GM04503 (cell line): ENCODE measurements around the gene CLEC20A.

Experiments used
- DNase-seq: peaks from one replicate; pipeline ENCODE4 v3.0.0-alpha.2; 2012; ENCODE audit warnings: low read depth

CLEC20A gene

DNA sequence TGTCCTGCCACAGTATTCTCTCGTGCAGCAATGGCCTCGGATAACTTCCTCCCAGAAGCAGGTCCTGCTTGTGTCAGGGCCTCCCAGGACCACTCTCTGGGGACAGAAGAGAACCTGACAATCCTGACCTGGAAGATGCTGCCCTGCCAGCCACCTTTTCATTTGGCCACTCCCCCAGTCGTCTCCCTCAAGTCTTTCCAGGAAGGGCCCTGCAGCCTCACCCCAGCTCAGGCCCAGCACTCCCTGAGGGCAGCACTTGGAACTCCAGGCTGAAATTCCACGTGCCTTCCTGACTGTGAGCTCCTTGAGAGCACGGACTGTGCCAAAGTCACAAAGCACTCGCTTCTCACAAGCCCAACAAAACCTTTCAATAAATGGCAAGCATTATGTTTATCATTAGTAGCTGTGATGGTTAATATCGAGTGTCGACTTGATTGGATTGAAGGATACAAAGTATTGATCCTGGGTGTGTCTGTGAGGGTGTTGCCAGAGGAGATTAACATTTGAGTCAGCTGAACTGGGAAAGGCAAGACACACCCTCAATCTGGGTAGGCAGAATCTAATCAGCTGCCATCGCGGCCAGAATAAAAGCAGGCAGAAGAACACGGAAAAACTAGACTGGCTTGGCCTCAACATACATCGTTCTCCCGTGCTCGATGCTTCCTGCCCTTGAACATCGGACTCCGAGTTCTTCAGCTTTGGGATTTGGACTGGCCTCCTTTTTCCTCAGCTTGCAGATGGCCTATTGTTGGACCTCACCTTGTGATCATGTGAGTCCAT is 2.3 kb upstream of the CLEC20A start:
- DNase-seq, result no peak

DNA sequence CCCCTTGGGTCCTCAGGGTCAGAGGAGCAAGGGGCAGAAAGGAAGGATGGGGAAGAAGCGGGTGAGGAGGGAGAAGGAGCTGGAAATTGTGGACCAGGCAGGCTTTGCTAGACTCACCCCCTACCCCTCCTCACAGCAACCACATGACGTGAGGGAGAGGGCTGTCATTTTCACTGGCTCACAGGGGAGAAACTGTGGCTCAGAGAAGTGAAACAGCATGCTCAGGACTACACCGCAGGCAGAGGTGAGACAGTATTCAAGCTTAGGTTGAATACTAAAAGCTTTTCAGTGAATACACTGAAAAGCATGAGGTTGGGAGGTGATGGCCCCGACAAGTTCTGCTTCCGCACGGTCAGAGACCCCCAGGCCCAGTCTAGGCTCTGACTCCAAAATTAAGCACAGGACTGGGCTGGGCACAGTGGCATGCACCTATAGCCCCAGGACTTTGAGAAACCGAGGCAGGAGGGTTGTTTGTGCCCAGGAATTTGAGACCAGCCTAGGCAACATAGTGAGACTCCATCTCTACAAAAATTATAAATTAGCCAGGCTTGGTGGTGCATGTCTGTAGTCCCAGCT is 1.2 kb upstream of the CLEC20A start:
- DNase-seq, result no peak

DNA sequence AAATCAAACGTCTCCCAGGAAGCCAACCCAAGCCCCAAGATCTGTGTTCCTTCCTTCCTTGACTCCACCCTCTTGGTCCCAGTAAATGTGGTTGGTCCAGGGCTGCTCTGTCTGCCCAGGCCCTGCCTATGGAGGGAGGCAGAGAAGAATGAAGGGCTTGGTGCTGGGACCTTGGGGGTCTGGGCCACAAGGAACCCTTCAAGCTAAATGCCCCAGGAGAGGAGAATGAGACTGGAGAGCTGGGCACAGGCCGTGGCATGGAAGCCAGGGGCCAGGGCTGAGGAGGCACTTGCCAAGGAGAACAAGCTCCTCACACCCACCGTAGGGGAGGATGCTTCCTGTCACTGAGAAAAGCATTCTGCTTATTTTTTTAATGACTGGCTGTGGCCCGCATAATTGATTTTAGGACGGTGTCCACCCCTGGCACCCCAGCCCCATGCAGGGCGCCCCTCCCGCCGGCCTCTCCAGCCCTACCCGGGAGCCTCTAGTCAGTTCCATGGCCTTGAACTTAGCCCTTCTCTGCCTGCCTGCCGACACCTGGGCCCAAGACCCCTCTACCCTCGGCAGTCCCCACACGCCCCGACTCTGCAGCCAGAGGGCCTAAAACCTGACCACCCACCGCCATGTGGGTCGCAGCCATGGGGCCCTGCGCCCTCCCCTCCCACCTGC is 889 bp downstream of the CLEC20A start:
- no peak for DNase-seq

DNA sequence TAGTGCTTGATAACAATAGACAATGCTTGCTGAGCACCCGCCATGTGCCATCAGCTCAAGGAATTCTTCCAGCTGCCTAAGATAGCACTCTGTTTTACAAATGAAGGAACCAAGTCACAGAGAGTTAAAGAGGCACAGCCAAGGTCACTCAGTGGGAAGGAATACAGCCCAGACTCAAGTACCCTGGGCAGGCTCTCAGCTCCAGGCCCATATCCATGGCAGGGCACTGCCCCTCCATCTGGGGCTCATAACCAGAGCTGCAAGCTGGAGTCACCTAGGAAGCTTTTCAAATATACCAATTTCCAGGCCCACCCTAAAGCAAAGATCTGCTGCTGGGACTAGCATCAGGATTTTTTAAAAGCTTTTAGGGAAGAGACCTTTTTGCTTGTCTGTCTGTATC is 1.6 kb downstream of the CLEC20A start:
- no peak for DNase-seq

DNA sequence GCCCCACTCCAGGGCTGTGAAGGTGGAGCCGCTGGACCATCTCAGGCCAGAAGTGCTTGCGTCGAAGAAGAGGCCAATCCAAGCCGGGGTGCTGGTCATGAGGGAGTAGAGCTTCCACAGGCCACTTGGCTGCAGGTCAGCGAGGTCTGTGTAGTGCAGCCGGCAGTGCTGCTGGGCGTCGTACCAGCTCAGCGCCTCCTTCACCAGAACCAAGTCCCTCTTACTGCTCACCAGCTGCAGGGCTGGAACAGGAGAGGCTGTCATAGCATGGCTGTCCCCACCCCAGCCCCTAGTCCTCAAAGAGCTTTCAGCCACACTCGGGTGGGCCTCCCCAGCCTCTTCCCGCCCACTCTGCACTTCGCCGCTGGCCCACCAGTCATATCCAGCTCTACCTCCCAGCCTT is 2.2 kb downstream of the CLEC20A start:
- DNase-seq, result no peak

DNA sequence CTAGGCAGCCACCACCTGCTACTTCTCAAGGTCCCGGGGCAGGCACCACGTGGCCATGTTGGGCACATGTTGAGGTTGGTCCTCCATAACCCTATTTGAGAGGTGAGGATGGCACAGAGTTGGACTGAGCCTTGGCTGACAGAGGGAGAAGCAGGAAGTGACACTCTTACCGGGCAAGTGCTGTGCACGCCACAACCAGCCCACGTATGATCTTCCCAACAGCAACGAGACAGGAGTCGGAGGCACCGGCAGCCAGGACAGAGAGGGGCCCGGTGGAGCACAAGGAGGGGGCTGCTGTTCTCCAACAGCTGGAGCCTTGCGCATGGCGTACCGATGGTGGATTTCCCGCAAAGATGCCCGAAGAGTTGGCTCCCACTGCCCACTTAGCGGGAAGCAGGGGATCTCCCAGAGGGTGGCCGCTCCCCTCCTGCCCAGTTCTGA is 3.4 kb downstream of the CLEC20A start:
- no peak for DNase-seq

DNA sequence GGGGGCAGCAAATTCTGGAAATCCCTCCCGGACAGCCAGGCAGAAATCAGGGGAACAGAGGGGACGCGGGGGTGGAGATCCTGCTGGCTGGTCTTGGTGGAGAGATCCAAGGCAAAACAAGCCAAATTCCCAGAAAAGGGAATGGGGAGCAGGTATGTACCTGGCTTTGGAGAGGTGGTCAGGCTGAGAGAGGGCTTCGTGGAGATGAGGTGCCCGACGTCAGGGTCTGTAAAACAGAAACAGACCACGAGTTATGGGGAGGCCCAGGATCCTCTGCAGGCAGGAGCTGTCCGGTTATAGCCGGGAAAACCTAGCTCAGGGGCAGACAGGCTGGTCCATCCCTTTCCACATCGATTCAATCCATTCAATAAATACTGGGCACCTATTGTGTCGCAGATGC is 4.4 kb downstream of the CLEC20A start:
- DNase-seq, result no peak

DNA sequence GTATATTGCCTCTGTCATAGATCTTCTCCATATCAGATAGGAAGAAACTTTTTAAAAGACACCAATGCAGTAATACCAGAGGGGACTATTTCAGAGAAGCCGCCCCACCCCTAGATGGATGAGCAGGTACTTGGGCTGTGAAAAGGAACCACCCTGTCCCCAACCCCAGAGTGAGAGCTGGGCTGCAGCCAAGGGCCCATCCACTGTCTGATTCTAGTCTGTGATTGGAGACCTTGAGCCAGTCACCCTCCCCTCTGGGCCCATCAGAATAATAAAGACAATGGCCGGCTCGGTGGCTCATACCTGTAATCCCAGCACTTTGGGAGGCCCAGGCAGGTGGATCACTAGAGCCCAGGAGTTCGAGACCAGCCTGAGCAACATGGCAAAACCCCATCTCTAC is 5.0 kb downstream of the CLEC20A start:
- no peak for DNase-seq

DNA sequence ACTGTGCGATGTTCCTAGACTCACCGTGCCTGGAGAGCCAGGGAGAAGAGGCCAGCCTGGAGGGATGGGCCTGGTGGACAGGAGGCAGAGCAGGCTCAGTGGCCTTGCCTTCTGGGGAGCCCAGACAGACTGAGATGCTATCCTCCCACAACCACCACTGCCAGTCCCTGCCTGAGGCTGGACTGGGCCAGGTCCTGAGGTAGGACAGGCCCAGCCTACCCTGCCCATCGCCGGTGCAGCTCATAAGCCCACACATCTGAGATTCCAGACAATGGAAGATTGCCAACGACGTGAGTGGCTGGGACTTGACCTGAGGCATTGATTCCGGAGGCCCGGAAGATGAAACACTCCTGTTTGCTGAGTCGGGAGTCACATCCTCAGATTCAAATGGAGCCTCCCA is 5.8 kb downstream of the CLEC20A start:
- no peak for DNase-seq

DNA sequence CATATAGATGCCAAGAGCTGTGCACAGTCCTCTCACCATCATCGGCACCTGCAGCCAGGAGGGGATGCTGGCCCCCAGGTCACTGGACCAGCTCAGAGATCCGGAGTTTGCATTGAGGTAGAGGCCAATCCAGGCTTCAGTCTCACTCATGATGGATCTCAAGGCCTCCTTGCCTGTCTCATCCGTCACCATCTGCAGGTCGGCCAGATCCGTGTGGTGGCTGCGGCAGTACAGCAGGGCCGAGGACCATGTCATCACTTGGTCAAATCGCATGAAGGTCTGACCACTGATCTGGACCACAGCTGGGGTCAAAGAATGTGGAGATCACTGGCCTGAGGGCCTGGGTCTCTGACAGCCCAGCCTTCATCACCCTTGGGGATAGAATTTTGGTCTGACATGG is 6.6 kb downstream of the CLEC20A start:
- DNase-seq, result no peak

DNA sequence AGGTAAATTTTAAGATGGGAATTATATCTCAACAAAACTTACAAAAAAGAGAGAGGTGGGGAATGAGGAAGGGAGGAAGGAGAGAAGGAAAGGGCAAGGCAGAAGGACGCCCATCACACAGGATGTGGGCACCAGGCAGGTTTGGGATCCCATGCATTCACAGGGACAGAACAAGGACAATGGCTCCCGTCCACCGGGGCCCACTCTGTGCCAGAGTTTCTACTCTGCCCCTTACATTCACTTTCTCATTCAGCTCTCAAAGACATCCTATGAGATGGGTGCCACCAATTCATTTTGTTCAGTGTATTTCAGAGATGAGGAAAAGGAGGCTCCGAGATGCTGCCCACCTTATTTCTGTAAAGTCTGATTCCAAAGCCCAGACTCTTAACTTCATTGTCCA is 7.4 kb downstream of the CLEC20A start:
- no peak for DNase-seq

DNA sequence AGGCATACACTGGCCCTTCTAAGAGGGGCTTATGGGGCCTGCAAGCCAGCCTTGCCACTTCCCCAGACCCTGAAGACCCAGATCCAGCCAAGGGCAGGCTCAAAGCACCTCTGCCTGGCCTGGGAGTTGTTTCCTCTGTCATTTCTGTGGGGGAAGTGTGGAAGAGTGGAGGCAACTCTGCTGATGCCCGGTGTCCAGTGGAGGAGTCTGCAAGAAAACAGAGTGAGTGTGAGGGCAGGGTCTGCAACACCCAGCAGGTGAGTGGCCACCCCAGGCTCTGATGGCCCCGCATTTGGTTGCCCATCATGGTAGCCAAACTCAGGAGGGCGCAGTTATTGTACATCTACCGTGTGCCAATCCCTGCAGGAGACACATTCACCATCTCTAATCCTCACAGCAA is 8.4 kb downstream of the CLEC20A start:
- no peak for DNase-seq

DNA sequence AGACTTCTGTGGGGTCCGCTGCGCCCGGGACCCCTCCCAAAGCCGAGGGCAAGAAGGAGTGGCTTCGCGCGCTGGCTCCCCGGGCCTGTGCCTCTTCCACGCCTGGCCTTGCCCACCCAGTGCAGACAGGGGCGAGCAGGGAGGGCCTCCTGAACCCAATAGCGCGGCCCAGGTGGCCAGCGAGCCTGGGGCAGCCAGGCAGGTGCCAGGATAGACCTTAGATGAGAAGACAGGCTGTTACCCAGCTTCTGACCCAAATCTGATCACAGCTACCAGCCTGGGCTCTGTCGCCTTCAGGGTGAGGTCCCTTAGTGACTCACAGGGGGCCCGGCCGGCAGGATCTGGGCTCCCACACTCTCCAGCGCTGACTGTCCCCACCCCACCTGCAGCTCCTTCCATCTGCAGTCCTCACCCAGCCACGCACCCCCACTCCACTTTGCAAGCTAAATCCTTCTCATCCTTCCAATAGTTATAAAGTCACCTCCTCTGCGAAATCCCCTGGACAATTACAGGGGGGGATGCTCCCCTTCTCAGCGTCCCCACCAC is 9.6 kb downstream of the CLEC20A start:
- no peak for DNase-seq

DNA sequence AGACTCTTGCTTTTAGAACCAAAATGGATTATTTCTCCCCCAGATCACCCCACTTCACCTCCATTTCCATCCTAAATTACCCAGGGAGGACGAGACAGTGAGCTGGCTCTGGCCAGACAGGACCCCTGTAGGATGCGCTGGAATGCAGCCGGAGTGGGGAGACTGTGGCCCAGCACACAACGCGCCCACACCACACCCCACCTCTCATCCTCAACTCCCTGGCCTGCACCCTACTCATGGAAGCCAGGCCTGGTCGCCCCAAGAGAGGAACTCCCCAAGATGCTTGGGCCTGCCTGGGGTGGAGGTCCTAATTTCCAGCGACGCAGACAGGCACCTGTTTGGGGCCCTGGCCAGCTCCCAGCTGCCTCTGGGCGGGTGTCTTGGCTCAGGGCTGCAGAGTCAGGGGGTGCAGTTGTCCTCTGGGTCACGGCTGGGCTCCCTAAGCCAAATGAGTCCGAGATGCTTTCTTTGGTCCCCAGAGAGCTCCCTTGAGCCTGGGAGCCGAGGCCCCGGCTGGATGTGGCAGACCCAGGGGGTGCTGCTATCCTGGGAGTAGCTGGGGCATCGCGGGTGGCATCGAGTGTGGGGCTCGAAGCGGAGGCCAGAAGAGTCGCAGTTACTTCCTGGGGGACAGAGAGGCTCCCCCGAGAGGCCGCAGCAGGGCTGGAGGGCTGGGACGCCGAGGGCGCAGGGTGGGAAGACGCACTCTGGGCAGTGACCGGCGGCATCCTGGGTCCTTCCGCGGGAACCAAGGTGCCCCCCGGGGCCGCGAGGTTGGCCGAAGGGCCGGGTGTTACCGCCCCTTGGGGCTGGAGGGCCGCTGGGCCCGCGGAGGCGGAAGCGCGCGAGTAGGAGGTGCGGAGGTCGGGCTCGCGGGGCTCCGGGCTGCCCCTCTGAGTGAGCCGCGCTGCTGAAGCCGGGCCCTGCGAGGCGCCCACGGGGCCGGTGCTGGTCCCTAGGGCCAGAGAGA is 10.4 kb downstream of the CLEC20A start:
- DNase-seq, result no peak

DNA sequence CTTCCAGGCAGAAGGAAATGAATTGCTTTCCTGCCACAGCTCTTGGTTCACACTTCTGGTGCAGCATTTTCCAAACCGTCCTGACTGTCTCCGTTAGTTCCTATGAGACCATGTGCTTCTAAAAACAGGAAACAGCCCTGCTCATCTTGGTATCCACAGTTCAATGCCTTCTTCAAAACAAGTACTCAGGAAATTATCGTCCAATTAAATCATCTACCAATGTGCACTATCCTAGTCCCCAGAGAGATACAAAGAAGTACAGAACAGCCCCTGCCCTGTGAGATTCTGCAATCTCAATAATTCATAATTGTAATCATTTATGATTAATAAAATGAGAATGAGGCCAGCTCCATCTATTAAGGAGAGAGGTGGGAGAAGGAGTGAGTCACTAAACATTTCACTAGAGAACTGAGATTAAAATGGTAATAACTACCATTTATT is 11.2 kb downstream of the CLEC20A start:
- DNase-seq, result no peak

DNA sequence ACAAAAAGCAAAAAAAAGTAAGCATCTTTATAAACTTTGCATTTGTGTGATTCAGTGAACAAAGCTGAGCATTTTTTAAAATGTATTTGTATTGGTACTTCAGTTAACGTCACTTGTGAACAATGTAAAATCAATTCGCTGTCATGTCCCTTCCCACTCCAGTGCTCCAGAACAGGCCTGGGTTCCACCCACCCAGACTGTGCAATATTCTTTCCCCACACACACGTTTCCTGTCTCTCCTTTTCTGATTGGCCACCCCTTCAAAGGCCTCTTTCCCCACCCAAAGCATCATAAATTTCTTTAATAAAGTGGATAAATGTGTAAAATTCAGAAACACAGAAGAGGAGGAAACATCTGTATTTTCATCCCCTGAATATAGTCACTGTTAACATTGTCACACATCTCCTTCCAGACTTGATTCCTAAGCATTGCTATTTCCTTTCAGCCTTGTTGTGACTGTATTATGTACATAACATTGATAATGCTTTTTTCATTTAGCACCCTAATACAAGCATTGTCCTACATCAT is 12.0 kb downstream of the CLEC20A start:
- DNase-seq, result no peak

DNA sequence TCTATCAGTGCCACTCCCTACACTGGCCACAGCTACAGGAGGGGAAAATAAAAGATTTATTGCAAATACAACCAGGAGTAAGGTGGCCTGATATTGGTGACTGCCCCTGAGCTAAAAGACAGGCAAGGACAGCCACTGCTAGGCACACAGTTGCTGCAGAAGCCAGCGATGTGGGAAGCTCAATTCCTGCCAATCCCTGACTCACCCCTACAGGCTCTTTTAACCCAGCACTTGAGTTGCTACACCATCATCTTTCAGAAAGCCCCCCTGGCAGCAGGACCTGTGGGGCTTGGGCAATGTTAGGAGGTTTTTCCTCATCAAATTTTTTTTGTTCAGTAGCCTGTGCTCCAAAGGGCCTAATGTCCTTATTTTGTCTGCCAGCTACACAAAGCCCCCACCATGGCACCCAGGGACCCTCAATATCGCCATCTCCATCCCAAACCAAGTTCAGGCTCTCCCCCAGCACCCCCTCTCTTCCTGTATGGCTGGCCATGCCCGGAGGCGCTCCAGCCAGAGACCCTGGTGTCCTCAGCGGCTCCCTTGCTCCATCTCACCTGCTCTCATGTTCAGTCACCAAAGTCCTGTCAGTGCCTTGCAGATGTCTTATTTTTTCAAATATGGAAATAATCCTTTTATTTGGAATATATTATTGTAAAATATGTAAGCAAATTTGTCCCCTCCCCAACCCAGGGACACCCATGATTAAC is 13.4 kb downstream of the CLEC20A start:
- no peak for DNase-seq

DNA sequence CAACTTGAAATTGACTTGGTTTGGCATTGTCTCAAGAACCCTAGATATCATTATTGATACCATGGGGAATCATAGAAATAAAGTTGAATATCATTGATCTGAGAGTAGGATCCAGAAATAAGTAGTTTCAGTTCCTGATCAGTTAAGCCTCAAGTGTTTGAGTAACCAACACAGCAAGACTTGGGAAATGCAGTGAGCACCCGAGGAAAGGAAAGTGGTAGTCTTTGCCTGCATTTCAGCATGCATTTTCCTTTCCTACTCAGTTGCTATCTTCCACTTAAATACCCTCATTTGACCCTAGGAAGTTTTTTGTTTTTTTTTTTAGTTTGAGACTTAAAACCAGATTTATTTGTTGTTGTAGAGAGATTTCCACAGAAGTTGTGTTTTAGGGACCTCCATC is 18.9 kb downstream of the CLEC20A start:
- DNase-seq, result no peak

DNA sequence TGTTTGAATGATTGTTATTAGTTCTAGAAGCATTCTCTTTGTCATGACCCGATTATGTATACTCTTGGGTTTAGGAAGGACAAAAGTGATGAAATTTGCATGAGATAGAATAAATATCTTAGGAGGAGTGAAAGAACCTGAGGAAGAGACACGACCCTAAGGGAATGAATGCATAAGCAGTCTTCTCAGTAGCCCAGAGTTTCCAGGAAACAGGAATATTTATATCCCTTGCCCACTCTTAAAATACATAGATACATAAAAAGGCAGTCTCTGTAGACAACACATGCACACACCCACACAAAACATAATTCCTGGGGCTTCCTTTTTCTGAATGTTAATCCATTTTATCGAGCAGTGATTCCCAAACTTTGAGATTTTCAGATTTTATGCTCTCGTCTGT is 19.4 kb downstream of the CLEC20A start:
- no peak for DNase-seq

DNA sequence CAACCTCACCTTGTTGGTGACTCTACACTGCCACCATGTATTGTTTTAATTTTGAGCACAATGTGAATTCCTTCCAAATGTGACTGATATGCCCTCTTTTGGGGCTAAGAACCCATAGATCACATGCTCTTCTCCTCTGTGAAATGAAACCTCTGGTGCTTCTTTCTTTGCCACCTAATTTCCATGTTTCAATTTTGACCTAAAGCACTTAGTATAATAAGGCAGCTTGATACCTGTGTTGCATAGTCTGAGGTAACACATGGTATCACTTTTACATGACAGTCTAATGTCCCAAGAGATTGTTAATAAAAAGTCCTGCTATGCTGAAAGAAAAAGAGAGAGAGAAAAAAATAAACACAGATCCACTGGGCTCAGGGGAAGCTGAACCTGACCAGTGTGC is 24.2 kb downstream of the CLEC20A start:
- DNase-seq, result no peak

DNA sequence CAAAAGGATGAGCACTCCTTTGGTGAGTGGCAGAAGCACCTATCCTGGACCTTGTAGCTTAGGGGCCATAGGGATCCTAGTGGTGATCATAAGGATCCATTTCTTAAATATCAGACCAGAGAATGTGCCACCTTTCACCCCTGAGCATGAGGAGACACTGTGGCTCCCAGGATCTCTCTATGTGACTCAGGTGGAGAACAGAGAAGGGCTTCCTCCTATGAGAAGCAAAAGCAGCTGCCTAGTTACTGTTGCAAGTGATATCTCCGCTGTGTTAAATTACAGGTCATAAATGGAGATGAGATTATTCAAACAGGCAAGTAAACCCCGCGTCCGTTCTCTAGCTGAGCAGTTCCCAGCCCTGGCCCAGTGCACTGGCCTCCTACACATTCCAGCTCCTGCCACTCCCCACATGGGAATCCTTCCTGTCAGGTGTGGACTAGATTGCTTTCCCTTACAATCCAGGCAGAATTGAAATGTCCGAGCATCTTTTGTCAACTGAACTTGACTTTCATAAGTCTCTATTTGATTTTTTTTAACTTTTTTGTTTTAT is 26.3 kb downstream of the CLEC20A start:
- no peak for DNase-seq
